ENCODE measurements around the gene CBX2. TPM values are rescaled to one million over a fixed set of nuclear protein-coding genes. Genes with fewer than 3 reads are reported as not detected.

Gene CBX2
- total RNA-seq = 1 to 10 TPM; 2.4 to 5.6 TPM

GRCh38 chr17:79777894-79778503 is at the start of gene CBX2:
Gene CBX2, plus strand, starts transcription at chr17:79778148. Its CDS starts 88 bp downstream, at chr17:79778236.
- Mint-ChIP-seq H3K9me3 (no peaks in the 10 kb centered on the region), H3K4me1 (ENCODE audit: low read depth) (peaks cover 43% of the 10 kb centered on the region), H3K36me3 (ENCODE audit: insufficient read depth in 2 of 2) (peaks cover 0 to 3% of the 10 kb centered on the region in 2 donors), H3K27me3 (ENCODE audit: low read depth) (peaks cover 79% of the 10 kb centered on the region), H3K4me3 (peak within 1 kb of the TSS; percentile 96), H3K27ac (peak within 1 kb of the TSS; percentile 82)
- ATAC-seq (replicated peaks in 1 of 2) = peak; percentile 87 to 89
- peak; percentile 89 to 91 for DNase-seq

DNA sequence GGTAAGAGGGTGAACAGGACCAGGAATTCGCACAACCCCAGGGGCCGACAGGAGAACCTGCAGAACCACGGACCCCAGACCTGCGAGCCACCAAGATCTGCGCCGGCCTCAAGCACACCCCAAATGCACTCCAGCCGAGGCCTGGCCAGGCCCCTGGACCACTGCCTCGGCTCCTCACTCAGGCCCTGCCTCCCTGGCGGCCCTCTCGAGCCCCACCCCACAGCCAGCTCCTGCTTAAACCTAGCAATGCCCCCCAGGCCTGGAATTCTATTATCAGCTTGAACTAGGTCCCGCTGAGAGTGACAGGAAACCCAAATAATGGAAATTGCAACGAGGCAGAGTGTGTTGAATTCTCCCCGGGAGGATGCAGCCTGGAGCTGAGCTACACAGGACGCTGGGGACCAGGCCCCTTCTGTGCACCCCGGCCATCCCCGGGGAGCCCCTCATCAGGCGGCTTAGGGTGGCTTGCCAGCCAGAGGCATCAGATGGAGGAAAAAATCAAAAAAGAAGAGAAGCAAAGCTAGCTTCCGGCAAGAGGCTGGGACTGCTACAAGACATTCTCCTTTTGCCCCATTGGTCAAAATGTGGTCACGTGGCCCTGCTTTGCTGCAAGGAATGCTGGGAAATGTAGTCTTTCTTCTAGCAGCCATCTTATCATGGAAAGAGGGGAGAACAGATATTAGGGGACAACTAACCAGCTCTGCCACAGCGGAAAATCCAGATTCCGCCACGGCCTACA is 49.6 kb upstream of the CBX2 start:
- Mint-ChIP-seq H3K4me1 (ENCODE audit: low read depth) (peaks cover 12% of the 10 kb centered on the region), H3K27me3 (ENCODE audit: low read depth) (no peaks in the 10 kb centered on the region), H3K4me3 (peak overlapping the region; percentile 79 to 80), H3K9me3 (no peaks in the 10 kb centered on the region), H3K36me3 (ENCODE audit: insufficient read depth in 2 of 2) (no peaks in the 10 kb centered on the region), H3K27ac (peak overlapping the region; percentile 67)
- DNase-seq (peak; percentile 84 to 87), ATAC-seq (replicated peaks in 1 of 2) (peak; percentile 88 to 90)

DNA sequence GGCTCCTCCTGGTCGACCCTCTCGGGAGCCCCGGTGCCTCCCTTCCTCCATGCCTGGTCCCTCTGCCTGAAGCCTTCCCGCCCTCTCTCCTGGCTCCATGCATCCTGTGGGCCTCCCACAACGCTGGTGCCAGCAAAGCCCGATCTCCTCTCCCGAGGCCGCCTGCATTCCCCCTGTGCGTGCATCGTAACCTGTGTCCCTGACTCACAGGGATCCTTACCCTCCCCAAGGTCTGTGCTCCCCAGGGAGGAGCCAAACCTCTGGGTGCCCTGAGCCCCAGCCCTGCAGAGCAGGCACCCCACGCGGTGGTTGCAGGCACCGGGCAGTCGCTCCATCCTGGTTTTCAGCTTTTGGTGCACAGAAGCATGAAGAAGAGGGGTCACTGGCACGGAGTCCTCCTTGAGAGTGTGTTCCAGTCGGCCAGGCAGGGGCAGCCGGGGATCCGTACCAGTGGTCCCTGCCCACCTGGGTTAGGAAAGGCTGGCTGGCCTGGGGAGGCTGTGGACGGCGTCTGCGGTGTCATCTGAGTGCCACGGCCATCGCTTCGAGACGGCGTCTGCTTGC is 49.0 kb upstream of the CBX2 start:
- H3K27me3 Mint-ChIP-seq (ENCODE audit: low read depth) = no peaks in the 10 kb centered on the region

DNA sequence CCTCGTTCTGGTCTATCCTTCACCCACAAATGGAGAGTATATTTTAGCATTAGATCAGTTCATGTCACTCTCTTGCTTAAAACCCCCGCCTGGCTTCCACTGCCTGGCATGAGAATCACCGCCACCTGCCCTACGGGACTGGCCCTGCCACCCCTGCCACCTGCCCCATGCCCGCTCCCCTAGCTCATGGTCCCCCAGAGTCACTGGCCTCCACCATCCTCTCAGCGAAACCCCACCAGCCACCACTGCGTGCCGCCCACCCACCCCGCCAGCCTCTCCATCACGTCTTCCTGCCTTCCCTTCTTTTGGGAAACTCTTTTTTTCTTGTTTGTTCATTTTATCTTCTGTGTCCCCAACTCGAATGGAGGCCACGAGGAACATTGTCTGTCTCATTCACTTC is 48.2 kb upstream of the CBX2 start:
- DNase-seq = no peak
- no peak overlapping the region for H3K4me3 Mint-ChIP-seq

More for the DNA sequence above, 49.0 kb upstream of the CBX2 start:
- peaks cover 14% of the 10 kb centered on the region for H3K4me1 Mint-ChIP-seq (ENCODE audit: low read depth)
- H3K27ac Mint-ChIP-seq = no peak overlapping the region
- ATAC-seq (replicated peaks in 1 of 2) = peak; percentile 12
- H3K36me3 Mint-ChIP-seq (ENCODE audit: insufficient read depth in 2 of 2) = no peaks in the 10 kb centered on the region
- no peaks in the 10 kb centered on the region for H3K9me3 Mint-ChIP-seq
- no peak for DNase-seq
- H3K4me3 Mint-ChIP-seq = peak overlapping the region; percentile 45 to 79

DNA sequence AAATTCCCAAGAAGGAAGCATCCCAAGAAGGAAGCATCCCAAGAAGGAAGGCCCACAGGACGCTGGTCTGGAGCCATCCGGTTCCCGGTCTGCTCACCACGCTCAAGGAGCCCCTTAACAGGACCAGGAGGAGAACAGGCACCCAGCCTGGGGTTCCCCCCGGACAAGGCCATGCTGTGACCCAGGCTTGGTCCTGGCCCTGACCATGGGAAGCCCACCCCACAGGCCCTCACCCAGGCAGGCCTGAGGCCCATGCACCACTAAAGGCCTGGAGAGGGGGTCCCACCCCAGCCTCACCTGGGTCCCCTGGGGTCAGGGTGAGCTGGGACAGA is 47.5 kb upstream of the CBX2 start:
- Mint-ChIP-seq H3K9me3 (no peaks in the 10 kb centered on the region), H3K4me1 (ENCODE audit: low read depth) (peaks cover 14% of the 10 kb centered on the region), H3K27ac (no peak overlapping the region), H3K27me3 (ENCODE audit: low read depth) (no peaks in the 10 kb centered on the region), H3K4me3 (no peak overlapping the region), H3K36me3 (ENCODE audit: insufficient read depth in 2 of 2) (no peaks in the 10 kb centered on the region)
- no peak for ATAC-seq (replicated peaks in 1 of 2)
- no peak for DNase-seq

More for the DNA sequence above, 48.2 kb upstream of the CBX2 start:
- Mint-ChIP-seq H3K27me3 (ENCODE audit: low read depth) (no peaks in the 10 kb centered on the region), H3K4me1 (ENCODE audit: low read depth) (peaks cover 14% of the 10 kb centered on the region), H3K27ac (no peak overlapping the region), H3K9me3 (no peaks in the 10 kb centered on the region), H3K36me3 (ENCODE audit: insufficient read depth in 2 of 2) (no peaks in the 10 kb centered on the region)
- no peak for ATAC-seq (replicated peaks in 1 of 2)

DNA sequence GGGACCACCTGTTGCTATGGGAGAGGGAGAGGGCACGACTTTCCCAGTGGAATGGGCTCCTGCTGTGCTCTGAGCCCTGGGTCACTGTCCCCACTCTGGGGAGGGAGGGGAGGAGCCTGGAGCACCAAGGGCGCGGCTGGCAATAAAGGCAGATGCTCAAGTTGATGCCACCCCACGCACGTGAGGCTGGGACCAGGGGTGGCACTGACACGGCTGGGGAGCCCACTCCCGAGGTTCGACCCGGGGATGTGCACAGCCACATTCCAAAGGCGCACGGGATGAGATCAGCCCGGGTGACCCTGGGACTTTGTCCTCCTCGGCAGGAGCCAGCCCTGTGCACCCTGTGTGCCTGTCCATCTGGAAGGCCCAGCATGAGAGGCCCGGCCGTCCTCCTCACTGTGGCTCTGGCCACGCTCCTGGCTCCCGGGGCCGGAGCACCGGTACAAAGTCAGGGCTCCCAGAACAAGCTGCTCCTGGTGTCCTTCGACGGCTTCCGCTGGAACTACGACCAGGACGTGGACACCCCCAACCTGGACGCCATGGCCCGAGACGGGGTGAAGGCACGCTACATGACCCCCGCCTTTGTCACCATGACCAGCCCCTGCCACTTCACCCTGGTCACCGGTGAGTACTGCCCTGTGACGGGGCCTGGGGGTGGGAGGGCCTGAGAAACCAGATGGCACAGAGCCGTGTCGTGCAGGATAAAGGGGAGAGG is 47.0 kb upstream of the CBX2 start, which contains the start of gene ENPP7:
Gene ENPP7 (plus strand): TSS at position 175 of the 715 bp plus-strand sequence. CDS start 197 bp downstream, at position 372.
- no peaks in the 10 kb centered on the region for H3K9me3 Mint-ChIP-seq
- no peak within 1 kb of the TSS for H3K4me3 Mint-ChIP-seq
- no peak within 1 kb of the TSS for H3K27ac Mint-ChIP-seq
- ATAC-seq (replicated peaks in 1 of 2) = no peak
- no peaks in the 10 kb centered on the region for H3K27me3 Mint-ChIP-seq (ENCODE audit: low read depth)
- H3K4me1 Mint-ChIP-seq (ENCODE audit: low read depth) = peaks cover 14% of the 10 kb centered on the region
- DNase-seq = no peak
- H3K36me3 Mint-ChIP-seq (ENCODE audit: insufficient read depth in 2 of 2) = no peaks in the 10 kb centered on the region

GRCh38 chr17:79732254-79732653 is 45.7 kb upstream of the CBX2 start:
- no peaks in the 10 kb centered on the region for H3K27me3 Mint-ChIP-seq (ENCODE audit: low read depth)
- no peaks in the 10 kb centered on the region for H3K9me3 Mint-ChIP-seq
- no peak for DNase-seq
- peaks cover 14% of the 10 kb centered on the region for H3K4me1 Mint-ChIP-seq (ENCODE audit: low read depth)
- ATAC-seq (replicated peaks in 1 of 2) = no peak
- no peaks in the 10 kb centered on the region for H3K36me3 Mint-ChIP-seq (ENCODE audit: insufficient read depth in 2 of 2)
- peak overlapping the region; percentile 67 to 68 for H3K4me3 Mint-ChIP-seq
- no peak overlapping the region for H3K27ac Mint-ChIP-seq

GRCh38 chr17:79732804-79733691 is 44.9 kb upstream of the CBX2 start:
- peak overlapping the region; percentile 58 for H3K27ac Mint-ChIP-seq
- no peak for DNase-seq
- peak in 1 of 2 donors; percentile 29 for ATAC-seq (replicated peaks in 1 of 2)
- no peaks in the 10 kb centered on the region for H3K36me3 Mint-ChIP-seq (ENCODE audit: insufficient read depth in 2 of 2)
- H3K4me3 Mint-ChIP-seq = peak overlapping the region; percentile 67 to 68
- H3K9me3 Mint-ChIP-seq = no peaks in the 10 kb centered on the region
- no peaks in the 10 kb centered on the region for H3K27me3 Mint-ChIP-seq (ENCODE audit: low read depth)
- H3K4me1 Mint-ChIP-seq (ENCODE audit: low read depth) = peaks cover 10% of the 10 kb centered on the region

DNA sequence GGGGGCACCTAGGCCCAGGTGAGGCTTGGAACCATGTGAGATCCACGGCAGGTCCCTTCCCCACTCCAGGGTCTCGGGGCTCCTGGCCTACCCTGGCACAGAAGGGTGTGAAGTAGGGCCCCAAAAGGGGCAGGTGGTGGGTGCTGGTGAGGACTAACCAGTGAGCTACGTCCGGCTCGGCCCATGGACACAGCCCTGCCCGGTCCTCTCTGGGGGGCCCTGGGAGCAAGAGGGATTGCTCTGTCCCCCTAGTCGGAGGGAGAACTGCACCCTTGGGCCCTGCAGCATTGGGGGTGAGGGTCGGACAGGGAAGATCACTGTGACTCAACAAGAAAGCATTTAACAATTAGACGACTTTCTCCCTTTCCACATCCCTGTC is 44.3 kb upstream of the CBX2 start:
- peaks cover 9% of the 10 kb centered on the region for H3K4me1 Mint-ChIP-seq (ENCODE audit: low read depth)
- no peak overlapping the region for H3K27ac Mint-ChIP-seq
- H3K9me3 Mint-ChIP-seq = no peaks in the 10 kb centered on the region
- no peaks in the 10 kb centered on the region for H3K36me3 Mint-ChIP-seq (ENCODE audit: insufficient read depth in 2 of 2)
- DNase-seq = no peak
- H3K4me3 Mint-ChIP-seq = peak overlapping the region in 1 of 2 donors; percentile 39
- ATAC-seq (replicated peaks in 1 of 2) = no peak
- H3K27me3 Mint-ChIP-seq (ENCODE audit: low read depth) = peaks cover under 1% of the 10 kb centered on the region

- Mint-ChIP-seq H3K27ac (no peak overlapping the region), H3K27me3 (ENCODE audit: low read depth) (peaks cover 15% of the 10 kb centered on the region), H3K9me3 (no peaks in the 10 kb centered on the region), H3K4me3 (no peak overlapping the region), H3K36me3 (ENCODE audit: insufficient read depth in 2 of 2) (no peaks in the 10 kb centered on the region), H3K4me1 (ENCODE audit: low read depth) (peaks cover 9% of the 10 kb centered on the region)
- no peak for ATAC-seq (replicated peaks in 1 of 2)
- no peak for DNase-seq
Observed at GRCh38 chr17:79735096-79735495, 42.9 kb upstream of the CBX2 start.

GRCh38 chr17:79737046-79737921 is 40.7 kb upstream of the CBX2 start:
- peaks cover 9% of the 10 kb centered on the region for H3K4me1 Mint-ChIP-seq (ENCODE audit: low read depth)
- no peak overlapping the region for H3K27ac Mint-ChIP-seq
- H3K36me3 Mint-ChIP-seq (ENCODE audit: insufficient read depth in 2 of 2) = no peaks in the 10 kb centered on the region
- H3K27me3 Mint-ChIP-seq (ENCODE audit: low read depth) = peaks cover 22% of the 10 kb centered on the region
- H3K9me3 Mint-ChIP-seq = no peaks in the 10 kb centered on the region
- no peak for ATAC-seq (replicated peaks in 1 of 2)
- DNase-seq = no peak
- no peak overlapping the region for H3K4me3 Mint-ChIP-seq
